ENCODE data around the gene XKR7.

- TF ChIP-seq CTCF (IDR thresholded peaks at IDR 0.05; ENCODE audit: poor library complexity, severe bottlenecking) (no peak), MXI1 (conservative IDR thresholded peaks at IDR 0.05; ENCODE audit: poor library complexity, severe bottlenecking) (no peak), POLR2AphosphoS5 (IDR thresholded peaks at IDR 0.05) (no peak), TAF1 (IDR thresholded peaks at IDR 0.05; ENCODE audit: low read depth) (no peak), EZH2 (IDR thresholded peaks at IDR 0.05; ENCODE audit: borderline replicate concordance, insufficient read depth, low read length, poor library complexity, severe bottlenecking) (no peak), EP300 (conservative IDR thresholded peaks at IDR 0.05; ENCODE audit: poor library complexity, severe bottlenecking) (no peak), SMC3 (conservative IDR thresholded peaks at IDR 0.05; ENCODE audit: poor library complexity) (no peak)
- TF ChIP-seq, protein P1, sequence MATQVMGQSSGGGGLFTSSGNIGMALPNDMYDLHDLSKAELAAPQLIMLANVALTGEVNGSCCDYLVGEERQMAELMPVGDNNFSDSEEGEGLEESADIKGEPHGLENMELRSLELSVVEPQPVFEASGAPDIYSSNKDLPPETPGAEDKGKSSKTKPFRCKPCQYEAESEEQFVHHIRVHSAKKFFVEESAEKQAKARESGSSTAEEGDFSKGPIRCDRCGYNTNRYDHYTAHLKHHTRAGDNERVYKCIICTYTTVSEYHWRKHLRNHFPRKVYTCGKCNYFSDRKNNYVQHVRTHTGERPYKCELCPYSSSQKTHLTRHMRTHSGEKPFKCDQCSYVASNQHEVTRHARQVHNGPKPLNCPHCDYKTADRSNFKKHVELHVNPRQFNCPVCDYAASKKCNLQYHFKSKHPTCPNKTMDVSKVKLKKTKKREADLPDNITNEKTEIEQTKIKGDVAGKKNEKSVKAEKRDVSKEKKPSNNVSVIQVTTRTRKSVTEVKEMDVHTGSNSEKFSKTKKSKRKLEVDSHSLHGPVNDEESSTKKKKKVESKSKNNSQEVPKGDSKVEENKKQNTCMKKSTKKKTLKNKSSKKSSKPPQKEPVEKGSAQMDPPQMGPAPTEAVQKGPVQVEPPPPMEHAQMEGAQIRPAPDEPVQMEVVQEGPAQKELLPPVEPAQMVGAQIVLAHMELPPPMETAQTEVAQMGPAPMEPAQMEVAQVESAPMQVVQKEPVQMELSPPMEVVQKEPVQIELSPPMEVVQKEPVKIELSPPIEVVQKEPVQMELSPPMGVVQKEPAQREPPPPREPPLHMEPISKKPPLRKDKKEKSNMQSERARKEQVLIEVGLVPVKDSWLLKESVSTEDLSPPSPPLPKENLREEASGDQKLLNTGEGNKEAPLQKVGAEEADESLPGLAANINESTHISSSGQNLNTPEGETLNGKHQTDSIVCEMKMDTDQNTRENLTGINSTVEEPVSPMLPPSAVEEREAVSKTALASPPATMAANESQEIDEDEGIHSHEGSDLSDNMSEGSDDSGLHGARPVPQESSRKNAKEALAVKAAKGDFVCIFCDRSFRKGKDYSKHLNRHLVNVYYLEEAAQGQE (IDR thresholded peaks at IDR 0.05; ENCODE audit: borderline replicate concordance) = no peak
These were observed 9.1 kb downstream of the XKR7 start for GRCh38 chr20:31977080-31977479.
